H9 (cell line): ENCODE measurements around the gene GLB1L3. TPM values are rescaled to one million over a fixed set of nuclear protein-coding genes. Genes with fewer than 3 reads are reported as not detected.
A peak's percentile ranks its signal among the peaks of the same experiment; 100 is the strongest.

Experiments used
- DNase-seq: peaks from one replicate; pipeline ENCODE4 v3.0.0-alpha.2; 2017
- H2AFZ ChIP-seq: one replicate; pipeline ENCODE4 v1.6.1; 2013; ENCODE audit warnings: mild to moderate bottlenecking, low read length, control low read depth, moderate library complexity
- H2AK5ac ChIP-seq: 2 replicates; pipeline ENCODE4 v1.6.1; 2013; ENCODE audit warnings: low read length, control low read depth, mixed read lengths; ENCODE audit not compliant: insufficient read length
- H2BK120ac ChIP-seq: one replicate; pipeline ENCODE4 v1.6.1; 2013; ENCODE audit warnings: low read depth, mild to moderate bottlenecking, low read length, control low read depth, inconsistent platforms; ENCODE audit not compliant: poor library complexity, severe bottlenecking
- H2BK12ac ChIP-seq: 2 replicates; pipeline ENCODE4 v1.6.1; 2013; ENCODE audit warnings: low read length, control low read depth, mixed read lengths, low read depth; ENCODE audit not compliant: insufficient read length
- H2BK15ac ChIP-seq: 2 replicates; pipeline ENCODE4 v1.6.1; 2013; ENCODE audit warnings: low read depth, low read length, control low read depth
- H2BK20ac ChIP-seq: one replicate; pipeline ENCODE4 v1.6.1; 2013; ENCODE audit warnings: low read depth, mild to moderate bottlenecking, low read length, control low read depth, inconsistent platforms; ENCODE audit not compliant: poor library complexity, severe bottlenecking
- H2BK5ac ChIP-seq: 2 replicates; pipeline ENCODE4 v1.6.1; 2013; ENCODE audit warnings: low read length, control low read depth, mixed read lengths; ENCODE audit not compliant: insufficient read length
- H3K14ac ChIP-seq: 2 replicates; pipeline ENCODE4 v1.6.1; 2013; ENCODE audit warnings: low read length, control low read depth; ENCODE audit not compliant: insufficient read depth
- H3K18ac ChIP-seq: 2 replicates; pipeline ENCODE4 v1.6.1; 2013; ENCODE audit warnings: low read depth, mild to moderate bottlenecking, mixed read lengths, low read length, control low read depth; ENCODE audit not compliant: insufficient read length
- H3K23ac ChIP-seq: 2 replicates; pipeline ENCODE4 v1.6.1; 2013; ENCODE audit warnings: low read length, control low read depth, mixed read lengths, low read depth; ENCODE audit not compliant: insufficient read length
- H3K23me2 ChIP-seq: 2 replicates; pipeline ENCODE4 v1.6.1; 2013; ENCODE audit warnings: low read depth, mild to moderate bottlenecking, mixed read lengths, low read length, control low read depth; ENCODE audit not compliant: insufficient read length, poor library complexity, severe bottlenecking
- H3K27ac ChIP-seq: 2 replicates; pipeline ENCODE4 v1.5.1; 2013; ENCODE audit warnings: low read length, control low read depth, mixed read lengths, low read depth; ENCODE audit not compliant: insufficient read length
- H3K27me3 ChIP-seq: 2 replicates; pipeline ENCODE4 v1.6.1; 2013; ENCODE audit warnings: low read length, control low read depth, inconsistent platforms; ENCODE audit not compliant: insufficient read depth
- H3K4ac ChIP-seq: 2 replicates; pipeline ENCODE4 v1.6.1; 2013; ENCODE audit warnings: low read depth, mild to moderate bottlenecking, control low read depth, inconsistent platforms, low read length, moderate library complexity
- H3K4me1 ChIP-seq: 2 replicates; pipeline ENCODE4 v1.6.1; 2013; ENCODE audit warnings: low read length, control low read depth, inconsistent platforms; ENCODE audit not compliant: insufficient read depth
- H3K4me2 ChIP-seq: 2 replicates; pipeline ENCODE4 v1.6.1; 2013; ENCODE audit warnings: low read length, control low read depth, mixed read lengths; ENCODE audit not compliant: insufficient read length, insufficient read depth
- H3K56ac ChIP-seq: 2 replicates; pipeline ENCODE4 v1.6.1; 2013; ENCODE audit warnings: low read depth, mild to moderate bottlenecking, mixed read lengths, low read length, control low read depth; ENCODE audit not compliant: insufficient read length
- H3K79me1 ChIP-seq: 2 replicates; pipeline ENCODE4 v1.6.1; 2013; ENCODE audit warnings: low read depth, mild to moderate bottlenecking, moderate library complexity, low read length, control low read depth, inconsistent platforms; ENCODE audit not compliant: insufficient read depth, poor library complexity, severe bottlenecking
- H3K79me2 ChIP-seq: 2 replicates; pipeline ENCODE4 v1.6.1; 2013; ENCODE audit warnings: low read length, control low read depth, inconsistent platforms; ENCODE audit not compliant: insufficient read depth
- H3K9ac ChIP-seq: 2 replicates; pipeline ENCODE4 v1.6.1; 2013; ENCODE audit warnings: low read length, control low read depth, mixed read lengths; ENCODE audit not compliant: insufficient read length; ENCODE audit errors: extremely low read depth
- H3K9me3 ChIP-seq: one replicate; pipeline ENCODE4 v1.6.1; 2013; ENCODE audit warnings: low read depth, low read length, inconsistent platforms; ENCODE audit not compliant: control insufficient read depth
- H3T11ph ChIP-seq: one replicate; pipeline ENCODE4 v1.6.1; 2013; ENCODE audit warnings: mild to moderate bottlenecking, low read length, control low read depth, inconsistent platforms
- H4K20me1 ChIP-seq: one replicate; pipeline ENCODE4 v1.6.1; 2013; ENCODE audit not compliant: control insufficient read depth, insufficient read length, insufficient read depth
- H4K5ac ChIP-seq: 2 replicates; pipeline ENCODE4 v1.6.1; 2013; ENCODE audit warnings: low read depth, mild to moderate bottlenecking, mixed read lengths, low read length, control low read depth; ENCODE audit not compliant: insufficient read length
- H4K8ac ChIP-seq: replicated peaks from 2 replicates; pipeline ENCODE4 v1.6.1; 2013; ENCODE audit warnings: low read length, control low read depth, mixed read lengths, low read depth; ENCODE audit not compliant: insufficient read length
- H4K91ac ChIP-seq: 2 replicates; pipeline ENCODE4 v1.6.1; 2013; ENCODE audit warnings: low read depth, mild to moderate bottlenecking, moderate library complexity, mixed read lengths, low read length, control low read depth; ENCODE audit not compliant: insufficient read length
- H3K27ac Mint-ChIP-seq, 3 experiments: 2 replicates in 2 of 3; 3 replicates in 1 of 3; pipeline ENCODE4 v1.8.0; 2020 to 2021; ENCODE audit warnings: mixed read lengths in 3 of 3, mild to moderate bottlenecking in 1 of 3, moderate library complexity in 1 of 3
- H3K27me3 Mint-ChIP-seq: 2 replicates; pipeline ENCODE4 v1.8.0; 2021; ENCODE audit warnings: low read depth, mild to moderate bottlenecking, moderate library complexity, mixed read lengths
- H3K36me3 Mint-ChIP-seq, 3 experiments: 2 replicates in 2 of 3; 3 replicates in 1 of 3; pipeline ENCODE4 v1.8.0; 2020 to 2021; ENCODE audit warnings: low read depth in 3 of 3, mixed read lengths in 3 of 3; ENCODE audit not compliant: insufficient read depth in 1 of 3
- H3K4me1 Mint-ChIP-seq, 2 experiments: 2 replicates each; pipeline ENCODE4 v1.8.0; 2020; ENCODE audit warnings: mixed read lengths in 2 of 2
- H3K4me3 Mint-ChIP-seq, 2 experiments: 2 replicates in 1 of 2; 3 replicates in 1 of 2; pipeline ENCODE4 v1.8.0; 2020 to 2021; ENCODE audit warnings: mild to moderate bottlenecking in 2 of 2, mixed read lengths in 2 of 2, moderate library complexity in 1 of 2
- H3K9me3 Mint-ChIP-seq, 2 experiments: 2 replicates in 1 of 2; 3 replicates in 1 of 2; pipeline ENCODE4 v1.8.0; 2020; ENCODE audit warnings: mild to moderate bottlenecking in 2 of 2, mixed read lengths in 2 of 2, moderate library complexity in 1 of 2
- WGBS: extraction: QIAGEN DNeasy Blood & Tissue Kit; methylation state at CpG from one replicate; pipeline ENCODE4 v1.1.7; 2013; ENCODE audit warnings: missing lambda C conversion rate, low lambda C conversion rate, mixed read lengths; ENCODE audit not compliant: insufficient read length; ENCODE audit errors: extremely low coverage; 5-methylcytosine and 5-hydroxymethylcytosine counted together
- total RNA-seq: library from RNA; stranded (reverse); gene quantifications from 2 replicates; pipeline ENCODE4 v1.2.1, GENCODE V29; 2021
- TF ChIP-seq, protein P1 (sequence below): fragments of 200-600 bp; sonication (generic); conservative IDR thresholded peaks from 3 replicates; pipeline ENCODE4 v1.8.0; 2021; ENCODE audit warnings: antibody characterized with exemption, mild to moderate bottlenecking

GLB1L3 gene
- total RNA-seq, 1 experiment from 2014 or later = 11.2 TPM

GRCh38 chr11:134266440-134266839 is 9.7 kb upstream of the GLB1L3 start:
- H3K4me2 ChIP-seq = no peak overlapping the region
- no peak overlapping the region for H4K91ac ChIP-seq

More at GRCh38 chr11:134266440-134266839, 9.7 kb upstream of the GLB1L3 start:
- Mint-ChIP-seq H3K9me3 (no peaks in the 10 kb centered on the region), H3K27me3 (no peaks in the 10 kb centered on the region), H3K4me1 (peaks cover 39 to 44% of the 10 kb centered on the region in 2 experiments), H3K27ac (peak overlapping the region in 2 of 3 experiments; percentile 27; a peak in 3 of 7 replicates), H3K36me3 (peaks cover 5 to 36% (median 19%) of the 10 kb centered on the region in 3 experiments; a peak in 5 of 7 replicates), H3K4me3 (no peak overlapping the region)
- H3K23ac ChIP-seq = no peak overlapping the region
- DNase-seq = no peak
- no peak overlapping the region for H2AK5ac ChIP-seq
- H3T11ph ChIP-seq = no peak overlapping the region
- H3K9ac ChIP-seq = no peak overlapping the region
- H2BK12ac ChIP-seq = no peak overlapping the region
- no peak overlapping the region for H4K8ac ChIP-seq
- H4K20me1 ChIP-seq = no peaks in the 10 kb centered on the region
- H2BK15ac ChIP-seq = no peak overlapping the region
- H3K4ac ChIP-seq = no peak overlapping the region
- no peaks in the 10 kb centered on the region for H3K23me2 ChIP-seq
- no peak overlapping the region for H3K18ac ChIP-seq
- peaks cover 16% of the 10 kb centered on the region for H3K4me1 ChIP-seq
- no peak overlapping the region for H3K27ac ChIP-seq
- no peak overlapping the region for H3K56ac ChIP-seq
- TF ChIP-seq, protein P1, sequence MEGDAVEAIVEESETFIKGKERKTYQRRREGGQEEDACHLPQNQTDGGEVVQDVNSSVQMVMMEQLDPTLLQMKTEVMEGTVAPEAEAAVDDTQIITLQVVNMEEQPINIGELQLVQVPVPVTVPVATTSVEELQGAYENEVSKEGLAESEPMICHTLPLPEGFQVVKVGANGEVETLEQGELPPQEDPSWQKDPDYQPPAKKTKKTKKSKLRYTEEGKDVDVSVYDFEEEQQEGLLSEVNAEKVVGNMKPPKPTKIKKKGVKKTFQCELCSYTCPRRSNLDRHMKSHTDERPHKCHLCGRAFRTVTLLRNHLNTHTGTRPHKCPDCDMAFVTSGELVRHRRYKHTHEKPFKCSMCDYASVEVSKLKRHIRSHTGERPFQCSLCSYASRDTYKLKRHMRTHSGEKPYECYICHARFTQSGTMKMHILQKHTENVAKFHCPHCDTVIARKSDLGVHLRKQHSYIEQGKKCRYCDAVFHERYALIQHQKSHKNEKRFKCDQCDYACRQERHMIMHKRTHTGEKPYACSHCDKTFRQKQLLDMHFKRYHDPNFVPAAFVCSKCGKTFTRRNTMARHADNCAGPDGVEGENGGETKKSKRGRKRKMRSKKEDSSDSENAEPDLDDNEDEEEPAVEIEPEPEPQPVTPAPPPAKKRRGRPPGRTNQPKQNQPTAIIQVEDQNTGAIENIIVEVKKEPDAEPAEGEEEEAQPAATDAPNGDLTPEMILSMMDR = no peak
- H3K14ac ChIP-seq = no peak overlapping the region
- H3K79me1 ChIP-seq = no peaks in the 10 kb centered on the region
- no peaks in the 10 kb centered on the region for H3K9me3 ChIP-seq
- H3K79me2 ChIP-seq = peaks cover 2% of the 10 kb centered on the region; the same call in 1 of the 2 replicates
- no CpG with 5 or more reads among the region's 5 CpGs for WGBS
- H3K27me3 ChIP-seq = no peaks in the 10 kb centered on the region
- no peak overlapping the region for H2BK120ac ChIP-seq
- H2BK20ac ChIP-seq = no peak overlapping the region
- no peak overlapping the region for H4K5ac ChIP-seq
- H2BK5ac ChIP-seq = no peak overlapping the region
- H2AFZ ChIP-seq = no peak overlapping the region
